ENCODE measurements around the gene SMCO2. TPM values are rescaled to one million over a fixed set of nuclear protein-coding genes. Genes with fewer than 3 reads are reported as not detected.
A peak's percentile ranks its signal among the peaks of the same experiment; 100 is the strongest.

Gene SMCO2
- total RNA-seq, 4 donors from 2014 or later: 1.4 to 3.8 (median 1.5) TPM; not detected in 1

DNA sequence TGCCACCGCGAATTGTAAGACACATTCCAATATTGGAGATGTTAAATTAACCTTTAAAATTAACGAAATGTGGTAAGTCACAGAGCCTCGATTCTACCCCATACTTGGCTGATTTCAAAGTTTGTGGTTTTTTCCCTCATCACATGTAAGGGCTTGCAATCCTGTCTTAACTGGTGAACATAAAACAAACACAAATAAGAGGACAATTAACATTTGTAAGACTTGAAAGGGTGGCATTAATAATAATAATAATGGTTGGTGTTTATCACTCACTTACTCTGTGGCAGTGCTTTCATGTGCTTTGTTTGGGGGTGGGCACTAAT, 104.1 kb downstream of the SMCO2 start:
- Histone ChIP-seq H3K36me3 (no peaks in the 10 kb centered on the region), H3K4me3 (no peak overlapping the region), H3K4me1 (peaks cover 36 to 99% (median 50%) of the 10 kb centered on the region in 3 donors), H3K9me3 (no peaks in the 10 kb centered on the region), H3K27ac (peak overlapping the region; percentile 86 to 88 (median 88)), H3K27me3 (no peaks in the 10 kb centered on the region)
- intact Hi-C loops (cut with DNase I): no loop called here
- 29 to 39% methylated on average over 4 of the region's 4 CpGs for WGBS, 2 donors
- no peak for DNase-seq
- TF ChIP-seq, protein P1, sequence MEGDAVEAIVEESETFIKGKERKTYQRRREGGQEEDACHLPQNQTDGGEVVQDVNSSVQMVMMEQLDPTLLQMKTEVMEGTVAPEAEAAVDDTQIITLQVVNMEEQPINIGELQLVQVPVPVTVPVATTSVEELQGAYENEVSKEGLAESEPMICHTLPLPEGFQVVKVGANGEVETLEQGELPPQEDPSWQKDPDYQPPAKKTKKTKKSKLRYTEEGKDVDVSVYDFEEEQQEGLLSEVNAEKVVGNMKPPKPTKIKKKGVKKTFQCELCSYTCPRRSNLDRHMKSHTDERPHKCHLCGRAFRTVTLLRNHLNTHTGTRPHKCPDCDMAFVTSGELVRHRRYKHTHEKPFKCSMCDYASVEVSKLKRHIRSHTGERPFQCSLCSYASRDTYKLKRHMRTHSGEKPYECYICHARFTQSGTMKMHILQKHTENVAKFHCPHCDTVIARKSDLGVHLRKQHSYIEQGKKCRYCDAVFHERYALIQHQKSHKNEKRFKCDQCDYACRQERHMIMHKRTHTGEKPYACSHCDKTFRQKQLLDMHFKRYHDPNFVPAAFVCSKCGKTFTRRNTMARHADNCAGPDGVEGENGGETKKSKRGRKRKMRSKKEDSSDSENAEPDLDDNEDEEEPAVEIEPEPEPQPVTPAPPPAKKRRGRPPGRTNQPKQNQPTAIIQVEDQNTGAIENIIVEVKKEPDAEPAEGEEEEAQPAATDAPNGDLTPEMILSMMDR (IDR thresholded peaks at IDR 0.05): no peak
- TF ChIP-seq POLR2A (IDR thresholded peaks at IDR 0.05): no peak

DNA sequence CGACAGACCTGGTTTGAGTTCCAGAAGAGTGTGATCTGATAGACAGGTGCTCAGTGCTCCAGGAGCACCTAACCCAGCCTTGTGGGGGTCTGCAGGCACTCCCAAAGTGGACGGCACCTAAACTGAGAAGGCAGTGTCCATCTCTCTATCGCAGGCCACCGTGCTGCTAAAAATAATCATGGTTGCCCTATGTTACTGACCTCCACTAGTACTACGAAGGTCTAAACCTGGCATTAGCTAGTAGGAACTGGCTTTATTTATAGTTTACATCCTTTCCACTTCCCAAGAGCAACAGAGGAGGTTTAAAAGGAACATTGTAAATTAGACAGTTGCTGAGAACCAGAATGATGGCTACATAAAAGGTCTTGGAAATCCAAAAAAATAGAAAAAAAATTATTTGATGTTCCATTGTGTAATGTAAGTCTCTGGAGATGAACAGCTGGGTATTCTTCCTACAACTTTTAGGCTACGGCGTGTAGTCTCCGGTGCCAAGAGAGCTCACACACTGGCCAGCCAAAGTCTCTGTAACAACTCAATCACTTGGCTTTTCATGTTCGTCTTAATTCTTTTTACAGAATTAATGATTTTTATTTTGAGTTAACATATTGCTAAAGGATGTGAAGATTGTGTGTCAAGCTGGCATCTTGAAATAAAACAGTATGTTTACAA, 104.8 kb downstream of the SMCO2 start:
- H3K9me3 ChIP-seq: no peaks in the 10 kb centered on the region
- no peak for DNase-seq
- peak overlapping the region; percentile 72 to 88 (median 87) for H3K27ac ChIP-seq
- H3K27me3 ChIP-seq: no peaks in the 10 kb centered on the region
- peaks cover 36 to 99% (median 56%) of the 10 kb centered on the region in 3 donors for H3K4me1 ChIP-seq
- no peaks in the 10 kb centered on the region for H3K36me3 ChIP-seq
- WGBS, 2 donors: 68 to 72% methylated on average over 7 to 9 of the region's 9 CpGs
- intact Hi-C loops (cut with DNase I): no loop called here
- H3K4me3 ChIP-seq: no peak overlapping the region
- TF ChIP-seq, protein P1 (IDR thresholded peaks at IDR 0.05): no peak
- TF ChIP-seq POLR2A (IDR thresholded peaks at IDR 0.05): no peak

Other genes starting within 250 kb of the SMCO2 start
- gene STK38L, start 202.4 kb upstream of the SMCO2 start, total RNA-seq: 10 to 100 TPM; 15.6 to 53.2 (median 28.0) TPM
- 10 to 100 TPM; 19.3 to 80.7 (median 39.1) TPM for gene BMAL2, start 113.9 kb upstream of the SMCO2 start, total RNA-seq
- 10 to 100 TPM; 41.9 to 62.6 (median 46.7) TPM for gene PPFIBP1, start 77.5 kb downstream of the SMCO2 start, total RNA-seq
- 1 to 10 TPM in 2 of 4 donors, under 1 TPM in 1, not detected in 1; 0.30 to 2.9 (median 1.6) TPM for gene REP15, start 249.7 kb downstream of the SMCO2 start, total RNA-seq

Measured in esophagus squamous epithelium (tissue), 5 donors.